Activated naive CD8-positive, alpha-beta T cell treated with anti-CD3 and anti-CD28 coated beads, Interleukin-2, amount 10 ng/mL, durations not matched to agents 7 days and 5 days (primary cell): Measurements from ENCODE around the gene MBD4. TPM values are rescaled to one million over a fixed set of nuclear protein-coding genes. Genes with fewer than 3 reads are reported as not detected.
"Not testable (repeated sequence)": the region's sequence is repeated elsewhere in the genome, so short reads cannot be mapped to it uniquely, and the experiment has no call there.

Source experiments
- ATAC-seq: fragments of 150-1000 bp; cut with Tn5 transposase; one replicate; pipeline ENCODE4 v1.10.0; 2021; ENCODE audit warnings: low read depth, moderate library complexity
- POLR2A ChIA-PET: fragments of 350-600 bp; sonication (Branson Sonifier 250); formaldehyde crosslinking; loops from one replicate; lab custom pipeline; 2021; ENCODE audit warnings: antibody characterized with exemption; lab: Charles Lee
- DNase-seq: peaks from one replicate; pipeline ENCODE4 v3.0.0; 2021
- H3K27ac Mint-ChIP-seq: one replicate; pipeline ENCODE4 v1.8.0; 2022; ENCODE audit warnings: mild to moderate bottlenecking, mixed read lengths
- H3K27me3 Mint-ChIP-seq: one replicate; pipeline ENCODE4 v1.8.0; 2022; ENCODE audit warnings: mild to moderate bottlenecking, moderate library complexity, mixed read lengths
- H3K36me3 Mint-ChIP-seq: one replicate; pipeline ENCODE4 v1.8.0; 2021; ENCODE audit warnings: mild to moderate bottlenecking, mixed read lengths
- H3K4me1 Mint-ChIP-seq: one replicate; pipeline ENCODE4 v1.8.0; 2021; ENCODE audit warnings: mixed read lengths
- H3K4me3 Mint-ChIP-seq: one replicate; pipeline ENCODE4 v1.8.0; 2022; ENCODE audit warnings: mild to moderate bottlenecking, moderate library complexity, mixed read lengths
- H3K9me3 Mint-ChIP-seq: one replicate; pipeline ENCODE4 v1.8.0; 2021; ENCODE audit warnings: mixed read lengths
- total RNA-seq, 2 experiments: library from RNA; stranded (reverse); gene quantifications; one replicate each; pipeline ENCODE4 v1.2.3, GENCODE V29; 2021

Gene MBD4
- total RNA-seq, 2 experiments from 2014 or later: 49.0 to 57.6 TPM

GRCh38 chr3:129421236-129421883 is 18.4 kb downstream of the MBD4 start:
- DNase-seq: no peak
- peaks cover 4% of the 10 kb centered on the region for H3K27me3 Mint-ChIP-seq
- H3K36me3 Mint-ChIP-seq: no peaks in the 10 kb centered on the region
- no peak overlapping the region for H3K27ac Mint-ChIP-seq
- H3K9me3 Mint-ChIP-seq: peaks cover 2% of the 10 kb centered on the region
- POLR2A ChIA-PET: no interaction called here
- H3K4me1 Mint-ChIP-seq: peaks cover 6% of the 10 kb centered on the region
- ATAC-seq: no peak
- H3K4me3 Mint-ChIP-seq: no peak overlapping the region

- Mint-ChIP-seq H3K4me3 (no peak overlapping the region), H3K27ac (no peak overlapping the region), H3K4me1 (peaks cover 6% of the 10 kb centered on the region), H3K9me3 (peaks cover 2% of the 10 kb centered on the region), H3K36me3 (no peaks in the 10 kb centered on the region), H3K27me3 (peaks cover 4% of the 10 kb centered on the region)
- POLR2A ChIA-PET: no interaction called here
- ATAC-seq (no peak), DNase-seq (no peak)
Measured at GRCh38 chr3:129419476-129419875, 20.3 kb downstream of the MBD4 start.

GRCh38 chr3:129418041-129418973 is 21.4 kb downstream of the MBD4 start:
- no peaks in the 10 kb centered on the region for H3K36me3 Mint-ChIP-seq
- POLR2A ChIA-PET: no interaction called here

GRCh38 chr3:129417326-129417725 is 22.4 kb downstream of the MBD4 start:
- H3K27me3 Mint-ChIP-seq: peaks cover 7% of the 10 kb centered on the region
- no peaks in the 10 kb centered on the region for H3K4me1 Mint-ChIP-seq
- no peaks in the 10 kb centered on the region for H3K9me3 Mint-ChIP-seq
- H3K27ac Mint-ChIP-seq: no peak overlapping the region
- no peaks in the 10 kb centered on the region for H3K36me3 Mint-ChIP-seq
- DNase-seq (no peak), ATAC-seq (no peak)
- no peak overlapping the region for H3K4me3 Mint-ChIP-seq
- POLR2A ChIA-PET: no interaction called here

More at GRCh38 chr3:129418041-129418973, 21.4 kb downstream of the MBD4 start:
- Mint-ChIP-seq H3K4me1 (no peaks in the 10 kb centered on the region), H3K27ac (no peak overlapping the region), H3K27me3 (peaks cover 4% of the 10 kb centered on the region), H3K9me3 (no peaks in the 10 kb centered on the region), H3K4me3 (no peak overlapping the region)
- ATAC-seq (no peak), DNase-seq (no peak)

DNA sequence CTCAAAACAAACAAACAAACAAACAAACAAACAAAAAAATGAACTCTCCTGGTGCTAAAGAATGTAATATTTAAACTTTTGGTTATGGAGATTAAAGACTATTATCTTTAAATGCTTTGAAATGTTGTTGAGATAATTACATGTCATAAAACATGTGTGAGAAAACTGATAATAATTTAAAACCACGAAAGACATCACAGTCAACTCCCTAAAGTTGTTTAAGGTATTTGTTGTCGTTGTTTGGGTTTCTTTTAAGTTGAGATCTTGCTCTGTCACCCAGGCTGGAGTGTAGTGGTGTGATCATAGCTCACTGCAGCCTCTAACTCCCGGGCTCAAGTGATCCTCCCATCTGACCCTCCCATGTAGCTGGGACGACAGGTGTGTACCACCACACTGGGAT is 23.3 kb downstream of the MBD4 start:
- POLR2A ChIA-PET: interaction anchor here (0.6 kb wide), 1 partner anchor 10 kb away, joined by 4 read pairs; no protein-coding TSS in a partner anchor
- DNase-seq (no peak), ATAC-seq (no peak)
- no peaks in the 10 kb centered on the region for H3K4me1 Mint-ChIP-seq
- H3K9me3 Mint-ChIP-seq: no peaks in the 10 kb centered on the region
- peaks cover 7% of the 10 kb centered on the region for H3K27me3 Mint-ChIP-seq
- H3K4me3 Mint-ChIP-seq: no peak overlapping the region
- H3K27ac Mint-ChIP-seq: no peak overlapping the region
- no peaks in the 10 kb centered on the region for H3K36me3 Mint-ChIP-seq

DNA sequence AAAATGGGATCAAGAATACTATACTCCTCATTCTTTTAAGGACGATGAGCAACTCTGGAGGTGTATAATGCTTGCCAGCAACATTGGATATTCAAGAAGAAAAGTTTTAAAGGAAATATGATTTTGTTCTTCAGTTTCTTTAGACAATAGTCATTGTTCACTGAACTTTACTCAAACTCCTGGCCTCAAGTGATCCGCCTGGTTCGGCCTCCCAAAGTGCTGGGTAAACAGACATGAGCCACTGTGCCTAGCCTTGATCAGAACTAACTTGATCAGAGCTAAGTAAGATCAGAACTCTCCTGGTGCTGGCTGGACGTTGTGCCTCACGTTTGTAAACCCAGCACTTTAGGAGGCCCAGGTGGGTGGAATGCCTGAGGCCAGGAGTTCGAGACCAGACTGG is 23.9 kb downstream of the MBD4 start:
- Mint-ChIP-seq H3K9me3 (no peaks in the 10 kb centered on the region), H3K27me3 (peaks cover 6% of the 10 kb centered on the region), H3K27ac (no peak overlapping the region), H3K4me1 (no peaks in the 10 kb centered on the region), H3K36me3 (no peaks in the 10 kb centered on the region), H3K4me3 (no peak overlapping the region)
- no peak for ATAC-seq
- DNase-seq: no peak
- POLR2A ChIA-PET: interaction anchor here (0.6 kb wide), 1 partner anchor 10 kb away, joined by 4 read pairs; no protein-coding TSS in a partner anchor

GRCh38 chr3:129415378-129415777 is 24.4 kb downstream of the MBD4 start:
- Mint-ChIP-seq H3K27ac (no peak overlapping the region), H3K9me3 (no peaks in the 10 kb centered on the region), H3K36me3 (no peaks in the 10 kb centered on the region), H3K4me1 (no peaks in the 10 kb centered on the region), H3K4me3 (no peak overlapping the region), H3K27me3 (peaks cover 3% of the 10 kb centered on the region)
- no peak for DNase-seq
- POLR2A ChIA-PET: no interaction called here
- no peak for ATAC-seq

- Mint-ChIP-seq H3K9me3 (no peaks in the 10 kb centered on the region), H3K27me3 (peaks cover 3% of the 10 kb centered on the region), H3K4me1 (no peaks in the 10 kb centered on the region), H3K36me3 (no peaks in the 10 kb centered on the region), H3K4me3 (no peak overlapping the region), H3K27ac (no peak overlapping the region)
- POLR2A ChIA-PET: interaction anchor here (0.6 to 1.4 kb wide), 2 partner anchors 70 to 98 kb away, joined by 3 to 4 read pairs; a partner anchor contains a TSS
- ATAC-seq (no peak), DNase-seq (no peak)
Measured at GRCh38 chr3:129413687-129414506, 25.9 kb downstream of the MBD4 start.

GRCh38 chr3:129413238-129413637 is 26.5 kb downstream of the MBD4 start:
- H3K36me3 Mint-ChIP-seq, H3K4me3 Mint-ChIP-seq, H3K27me3 Mint-ChIP-seq, H3K27ac Mint-ChIP-seq, DNase-seq, H3K9me3 Mint-ChIP-seq, ATAC-seq, H3K4me1 Mint-ChIP-seq: not testable (repeated sequence)
- POLR2A ChIA-PET: interaction anchor here (1.4 kb wide), 1 partner anchor 97 kb away, joined by 4 read pairs; a partner anchor contains a TSS

DNA sequence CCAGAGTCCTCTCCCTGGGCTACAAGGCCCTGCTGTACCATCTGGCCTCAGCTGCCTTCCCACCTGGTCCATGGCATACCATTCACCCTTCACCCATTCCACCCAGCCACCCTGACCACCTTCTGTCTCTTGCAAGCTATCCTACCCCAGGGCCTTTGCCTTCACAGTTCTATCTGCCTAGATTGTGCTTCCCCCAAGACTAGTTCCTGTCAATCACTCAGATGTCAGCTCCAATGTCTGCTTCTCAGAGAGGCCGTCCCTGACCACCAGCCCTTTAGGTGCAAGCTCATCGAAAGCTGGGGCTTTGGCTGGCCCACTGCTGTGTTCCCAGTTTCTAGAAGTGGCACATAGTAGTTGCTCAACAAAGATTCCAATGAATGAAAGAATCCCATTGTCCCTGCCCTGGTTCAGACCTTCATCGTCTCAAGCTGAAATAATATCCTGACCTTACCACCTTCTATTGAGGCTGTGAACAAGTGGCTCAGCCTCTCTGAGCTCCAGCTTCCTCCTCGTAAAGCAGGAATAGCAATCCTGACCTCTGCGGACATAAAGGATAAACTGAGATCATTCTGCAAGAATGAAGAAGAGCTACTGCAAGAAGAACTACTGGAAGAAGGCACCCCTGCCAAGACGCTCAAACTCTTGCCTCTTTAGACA is 27.1 kb downstream of the MBD4 start:
- no peak for DNase-seq

DNA sequence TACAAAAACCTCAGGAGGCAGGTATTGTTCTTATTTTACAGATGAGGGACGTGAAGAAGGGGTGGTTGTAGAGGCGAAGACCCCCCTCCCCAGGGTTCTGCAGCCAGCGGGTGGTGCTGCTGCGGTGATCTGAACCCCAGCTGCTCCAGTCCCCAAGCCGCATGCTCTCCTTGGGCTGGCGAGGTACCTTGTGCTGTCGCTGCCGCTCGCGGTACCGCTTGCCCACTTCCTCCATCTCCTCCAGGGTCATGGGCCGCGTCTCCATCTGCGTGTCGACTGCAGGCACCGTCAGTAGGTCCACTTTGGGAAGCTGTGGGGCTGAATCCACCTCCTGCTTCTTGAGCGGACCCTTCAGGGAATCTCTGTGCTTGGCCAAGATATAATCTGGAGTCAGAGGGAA is 28.8 kb downstream of the MBD4 start:
- H3K4me3 Mint-ChIP-seq: no peak overlapping the region
- POLR2A ChIA-PET: no interaction called here
- DNase-seq: no peak
- no peaks in the 10 kb centered on the region for H3K36me3 Mint-ChIP-seq
- H3K27me3 Mint-ChIP-seq: peaks cover 7% of the 10 kb centered on the region
- no peak overlapping the region for H3K27ac Mint-ChIP-seq
- H3K9me3 Mint-ChIP-seq: no peaks in the 10 kb centered on the region
- no peak for ATAC-seq
- no peaks in the 10 kb centered on the region for H3K4me1 Mint-ChIP-seq

More for the DNA sequence above, 27.1 kb downstream of the MBD4 start:
- H3K27me3 Mint-ChIP-seq: peaks cover 3% of the 10 kb centered on the region
- H3K27ac Mint-ChIP-seq: no peak overlapping the region
- no peaks in the 10 kb centered on the region for H3K4me1 Mint-ChIP-seq
- H3K4me3 Mint-ChIP-seq: no peak overlapping the region
- POLR2A ChIA-PET: interaction anchor here (1.4 kb wide), 1 partner anchor 97 kb away, joined by 4 read pairs; a partner anchor contains a TSS
- H3K36me3 Mint-ChIP-seq: no peaks in the 10 kb centered on the region
- ATAC-seq: no peak
- no peaks in the 10 kb centered on the region for H3K9me3 Mint-ChIP-seq

DNA sequence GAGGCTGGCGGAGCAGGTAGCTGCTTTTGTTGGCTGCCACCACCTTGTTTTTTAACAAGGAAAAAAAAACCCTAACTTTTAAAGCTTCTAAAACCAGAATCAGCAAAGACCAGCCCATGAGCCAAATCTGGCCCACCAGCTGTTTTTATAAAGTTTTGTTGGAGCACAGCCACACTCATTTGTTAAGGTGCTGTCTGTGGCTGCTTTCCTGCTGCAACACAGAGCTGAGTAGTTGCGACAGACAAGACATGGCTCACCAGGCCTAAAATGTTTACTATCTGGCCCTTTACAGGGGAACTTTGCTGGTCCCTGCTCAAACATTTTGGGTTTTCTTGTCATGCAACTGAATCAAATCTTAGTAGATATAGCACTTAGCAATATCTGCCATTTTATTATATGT is 30.2 kb downstream of the MBD4 start:
- DNase-seq (no peak), ATAC-seq (no peak)
- Mint-ChIP-seq H3K4me1 (no peaks in the 10 kb centered on the region), H3K27ac (no peak overlapping the region), H3K4me3 (no peak overlapping the region), H3K27me3 (peaks cover 7% of the 10 kb centered on the region), H3K9me3 (no peaks in the 10 kb centered on the region), H3K36me3 (no peaks in the 10 kb centered on the region)
- POLR2A ChIA-PET: interaction anchor here (1.4 to 2.2 kb wide), 2 partner anchors 10 to 30 kb away, joined by 3 to 6 read pairs; partner anchors contain the start of genes IFT122 and MBD4
